NCI-H446 treated with DMSO at 0.1 percent for 48 hours (cell line): Measurements from ENCODE around the gene NDUFB2.
A peak's percentile ranks its signal among the peaks of the same experiment; 100 is the strongest.
"Not testable (repeated sequence)": the region's sequence is repeated elsewhere in the genome, so short reads cannot be mapped to it uniquely, and the experiment has no call there.

Experiments
- DNase-seq: peaks from one replicate; lab custom pipeline; 2025; lab: John Stamatoyannopoulos, UW

NDUFB2 gene

DNA sequence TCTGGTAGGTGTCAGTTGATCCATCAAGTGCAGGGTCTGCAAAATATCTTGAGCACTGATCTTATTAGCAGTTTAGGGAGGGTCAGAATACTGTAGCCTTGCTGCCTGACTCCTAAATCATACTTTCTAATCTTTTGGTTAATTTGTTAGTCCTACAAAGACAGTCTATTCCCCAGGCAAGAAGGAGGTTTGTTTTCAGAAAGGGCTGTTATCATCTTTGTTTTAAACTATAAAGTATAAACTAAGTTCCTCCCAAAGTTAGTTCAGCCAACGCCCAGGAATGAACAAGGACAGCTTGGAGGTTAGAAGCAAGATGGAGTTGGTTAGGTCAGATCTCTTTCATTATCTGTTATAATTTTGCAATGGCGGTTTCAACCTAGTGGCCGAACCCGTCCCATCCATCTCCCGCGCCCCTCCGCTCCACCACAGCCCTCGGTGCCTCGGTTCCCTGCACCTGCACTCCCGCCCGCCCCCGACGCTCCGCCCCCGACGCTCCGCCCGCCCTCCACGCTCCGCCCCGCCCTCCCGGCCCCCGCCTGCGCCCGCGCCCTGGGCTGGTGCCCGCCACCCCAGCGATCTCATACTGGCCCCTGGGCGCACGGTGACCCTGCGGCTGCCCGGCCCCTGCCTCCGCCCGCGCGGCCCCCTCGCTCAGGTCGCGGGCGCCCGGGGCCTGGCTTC is 24.0 kb upstream of the NDUFB2 start, which contains the start of gene ADCK2:
Gene ADCK2 (plus strand): TSS at position 564 of the 681 bp plus-strand sequence. CDS start 386 bp downstream, outside the sequence.
- peak; percentile 7 for DNase-seq

DNA sequence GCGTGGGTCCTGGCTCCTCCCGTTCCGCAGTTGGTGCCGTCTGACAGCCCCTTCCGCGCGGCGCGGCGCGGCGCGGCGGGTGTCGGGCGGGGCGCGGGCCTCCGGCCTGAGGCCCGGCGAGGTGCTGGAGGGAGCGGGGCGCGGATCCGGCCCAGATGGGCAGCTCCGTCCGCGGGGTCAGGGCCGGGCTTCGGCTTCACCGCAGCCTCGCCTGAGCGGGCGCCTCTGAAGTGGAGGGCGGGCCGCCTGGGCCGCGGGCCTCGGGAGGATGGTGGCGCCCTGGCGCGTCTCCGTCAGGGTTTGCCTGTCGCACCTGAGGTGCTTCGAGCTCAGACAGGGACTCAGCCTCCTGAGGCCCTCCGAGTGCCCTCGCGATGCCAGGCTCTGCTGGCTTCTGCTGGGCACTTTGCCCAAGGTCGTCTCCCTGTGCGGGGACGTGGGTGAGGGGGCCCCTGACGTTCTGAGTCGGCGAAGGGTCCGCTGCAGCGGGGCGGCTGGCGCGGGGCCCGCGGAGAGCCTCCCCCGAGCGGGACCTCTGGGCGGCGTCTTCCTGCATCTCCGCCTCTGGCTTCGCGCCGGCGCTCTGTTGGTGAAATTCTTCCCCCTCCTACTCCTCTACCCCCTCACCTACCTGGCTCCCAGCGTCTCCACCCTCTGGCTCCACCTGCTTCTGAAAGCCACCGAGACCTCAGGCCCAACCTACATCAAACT is 23.3 kb upstream of the NDUFB2 start:
- DNase-seq, result no peak

DNA sequence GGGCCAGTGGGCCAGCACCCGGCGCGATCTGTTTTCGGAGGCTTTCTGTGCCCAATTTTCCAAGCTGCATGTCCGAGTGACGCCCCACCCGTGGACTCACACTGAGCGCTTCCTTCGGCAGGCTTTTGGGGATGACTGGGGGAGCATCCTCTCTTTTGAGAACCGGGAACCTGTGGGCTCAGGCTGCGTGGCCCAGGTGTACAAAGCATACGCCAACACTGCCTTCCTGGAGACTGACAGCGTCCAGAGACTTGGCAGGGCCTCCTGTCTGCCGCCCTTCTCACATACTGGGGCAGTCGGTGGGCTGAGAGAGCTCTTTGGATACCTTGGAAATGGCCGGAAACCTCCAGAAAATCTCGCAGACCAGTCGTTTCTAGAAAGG is 22.7 kb upstream of the NDUFB2 start:
- no peak for DNase-seq

DNA sequence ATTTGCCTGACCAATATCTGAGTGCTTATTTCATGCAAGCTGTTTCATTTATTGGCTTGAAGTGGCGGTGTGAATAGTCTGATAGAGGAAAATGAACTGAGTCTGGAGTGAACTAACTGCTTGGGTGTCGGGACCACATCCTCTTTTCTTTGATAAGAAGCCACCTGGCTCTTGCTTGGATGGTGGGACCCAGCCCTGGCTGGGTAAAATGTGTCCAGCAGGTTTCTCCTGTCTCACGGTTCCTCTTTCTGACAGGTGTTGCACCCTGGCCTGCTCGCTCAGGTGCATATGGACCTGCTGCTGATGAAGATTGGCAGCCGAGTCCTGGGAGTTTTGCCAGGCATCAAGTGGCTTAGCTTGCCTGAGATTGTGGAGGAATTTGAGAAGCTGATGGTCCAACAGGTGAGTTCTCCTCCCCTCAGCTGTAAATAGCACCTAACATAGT is 22.1 kb upstream of the NDUFB2 start:
- no peak for DNase-seq

DNA sequence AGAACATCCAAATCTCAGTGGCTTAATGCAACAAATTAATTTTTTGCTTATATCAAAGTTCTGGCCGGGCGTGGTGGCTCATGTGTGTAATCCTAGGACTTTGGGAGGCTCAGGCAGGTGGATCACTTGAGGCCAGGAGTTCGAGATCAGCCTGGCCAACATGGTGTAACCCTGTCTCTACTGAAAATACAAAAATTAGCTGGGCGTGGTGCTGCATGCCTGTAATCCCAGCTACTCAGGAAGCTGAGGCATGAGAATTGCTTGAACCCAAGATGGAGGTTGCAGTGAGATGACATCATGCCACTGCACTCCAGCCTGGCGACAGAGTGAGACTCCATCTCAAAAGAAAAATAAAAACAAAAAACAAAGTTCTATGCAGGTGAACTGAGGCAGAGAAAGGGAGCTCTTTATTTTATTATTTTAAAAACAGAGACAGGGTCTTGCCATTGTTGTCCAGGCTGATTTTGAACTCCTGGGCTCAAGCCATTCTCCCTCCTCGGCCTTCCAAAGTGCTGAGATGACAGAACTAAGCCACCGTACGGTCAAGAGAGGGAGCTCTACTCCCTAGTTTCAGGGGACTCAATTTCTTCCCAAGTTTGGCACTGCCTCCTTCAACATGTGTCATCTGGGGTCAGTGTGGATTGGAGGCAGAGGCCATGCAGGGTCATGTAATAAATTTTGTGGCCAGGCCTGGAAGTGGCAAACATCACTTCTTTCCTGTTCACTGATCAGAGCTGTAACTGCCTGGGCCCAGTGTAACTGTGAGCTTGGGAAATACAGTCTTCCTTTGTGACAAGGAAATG is 21.4 kb upstream of the NDUFB2 start:
- DNase-seq, result peak; percentile 31

DNA sequence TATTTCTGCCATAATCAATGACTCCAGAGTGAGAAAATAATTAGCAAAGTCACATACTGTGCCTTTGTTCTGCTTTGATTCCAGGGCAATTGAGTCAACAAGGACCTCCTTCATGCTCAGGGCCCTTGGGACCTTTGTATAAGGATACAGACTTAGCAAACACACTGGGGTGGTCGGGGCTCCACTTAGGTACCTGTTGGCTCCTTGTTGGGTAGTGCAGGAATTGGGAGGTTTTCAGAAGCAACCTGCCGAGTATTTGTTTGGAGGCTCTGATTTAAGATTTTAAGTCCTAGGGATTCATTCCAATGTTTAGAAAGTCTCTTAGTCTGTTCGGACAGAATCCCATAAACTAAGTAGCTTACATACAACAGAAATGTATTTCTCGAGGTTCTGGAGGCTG is 20.8 kb upstream of the NDUFB2 start:
- DNase-seq, result no peak

DNA sequence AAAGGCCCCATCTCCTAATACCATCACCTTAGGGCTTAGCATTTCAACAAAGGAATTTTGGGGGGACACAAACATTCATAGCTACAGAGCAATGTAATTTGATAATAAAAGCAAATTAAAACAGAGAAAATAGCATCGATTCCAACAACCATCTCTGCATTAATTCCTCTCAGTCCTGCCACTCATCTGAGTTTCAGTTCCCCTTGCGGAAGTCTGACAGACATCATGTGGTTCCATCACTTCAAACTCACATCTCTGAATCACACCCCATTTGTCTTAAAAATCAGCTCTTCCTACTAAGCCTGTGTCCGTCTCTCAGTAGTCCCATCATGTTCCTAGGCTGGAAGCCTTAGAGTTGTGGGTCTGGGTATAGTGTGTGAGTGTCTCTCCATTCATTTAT is 20.2 kb upstream of the NDUFB2 start:
- DNase-seq, result no peak

DNA sequence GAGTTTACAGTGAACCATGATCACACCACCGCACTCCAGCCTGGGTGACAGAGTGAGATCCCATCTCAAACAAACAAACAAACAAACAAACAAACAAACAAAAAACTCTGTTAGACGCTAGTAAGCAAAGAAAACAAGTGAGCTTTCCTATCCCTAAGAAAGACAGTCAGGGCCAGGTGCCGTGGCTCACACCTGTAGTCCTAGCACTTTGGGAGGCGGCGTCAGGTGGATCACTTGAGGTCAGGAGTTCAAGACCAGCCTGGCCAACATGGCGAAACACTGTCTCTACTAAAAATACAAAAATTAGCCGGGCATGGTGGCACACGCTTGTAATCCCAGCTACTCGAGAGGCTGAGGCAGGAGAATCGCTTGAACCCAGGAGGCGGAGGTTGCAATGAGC is 19.6 kb upstream of the NDUFB2 start:
- not testable (repeated sequence) for DNase-seq

DNA sequence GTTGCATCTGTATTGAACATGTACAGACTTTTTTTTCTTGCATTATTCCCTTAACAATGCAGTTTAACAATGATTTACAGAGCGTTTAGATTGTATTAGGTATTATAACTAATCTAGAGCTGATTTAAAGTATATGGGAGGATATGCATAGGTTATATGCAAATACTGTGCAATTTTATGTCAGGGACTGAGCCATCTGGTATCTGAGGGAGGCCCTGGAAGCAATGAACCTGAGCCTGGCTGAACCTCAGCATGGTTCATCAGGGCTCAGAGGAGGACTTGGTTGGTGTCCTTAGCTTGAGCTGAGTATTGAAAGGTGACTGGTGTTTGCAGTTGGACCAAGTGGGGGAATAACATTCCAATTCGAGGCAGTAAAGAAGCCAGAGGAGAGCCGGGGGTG is 19.0 kb upstream of the NDUFB2 start:
- no peak for DNase-seq

DNA sequence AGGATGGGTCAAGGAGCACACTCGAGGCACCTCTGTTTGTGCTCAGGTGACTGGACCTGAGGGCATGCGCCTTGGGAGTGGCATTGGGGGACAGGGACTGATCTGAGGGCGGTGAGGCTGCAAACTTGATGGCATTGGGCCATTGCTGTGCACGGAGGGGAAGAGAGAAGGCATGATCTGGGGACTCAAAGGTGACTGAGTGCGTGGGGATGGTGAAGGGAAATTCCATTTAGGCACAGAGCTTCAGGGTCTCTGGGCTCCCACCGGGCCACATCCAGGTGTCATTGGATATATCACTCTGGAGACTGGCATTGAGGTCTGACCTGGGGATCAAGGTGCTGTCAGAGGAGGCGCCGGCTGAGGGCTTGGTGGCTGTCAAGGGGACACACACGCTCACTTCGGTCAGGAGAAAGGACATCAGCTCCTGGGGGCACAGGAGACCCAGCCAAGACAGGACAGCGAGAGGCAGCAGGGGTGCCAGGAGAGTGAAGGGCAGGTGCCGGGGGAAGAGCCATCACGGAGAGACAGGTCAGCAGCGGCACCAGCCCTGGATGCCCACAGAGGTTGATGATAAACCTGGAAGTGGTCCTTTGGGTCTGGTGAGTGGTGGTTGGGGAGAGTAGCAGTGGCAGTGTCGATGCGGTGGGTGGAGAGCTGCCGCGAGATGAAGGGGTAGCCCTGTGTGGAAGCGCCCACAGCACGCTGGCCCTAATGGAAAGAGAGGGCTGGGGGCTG is 18.3 kb upstream of the NDUFB2 start:
- no peak for DNase-seq

DNA sequence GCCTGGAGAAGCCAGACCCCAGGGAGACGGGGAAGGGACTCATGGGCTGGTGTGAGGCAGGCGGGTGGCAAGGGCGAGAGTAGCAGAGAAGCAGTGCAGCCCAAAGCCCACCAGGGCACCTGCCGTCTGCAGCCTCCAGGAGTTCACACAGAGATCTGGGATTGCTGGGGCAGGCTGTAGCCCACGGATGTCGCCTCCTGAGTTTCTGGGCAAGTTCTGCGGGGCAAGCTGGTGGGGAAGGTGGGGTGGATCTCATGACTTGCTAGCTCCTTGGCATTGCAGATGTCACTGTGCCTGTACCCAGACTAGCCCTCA is 17.7 kb upstream of the NDUFB2 start:
- DNase-seq, result no peak

DNA sequence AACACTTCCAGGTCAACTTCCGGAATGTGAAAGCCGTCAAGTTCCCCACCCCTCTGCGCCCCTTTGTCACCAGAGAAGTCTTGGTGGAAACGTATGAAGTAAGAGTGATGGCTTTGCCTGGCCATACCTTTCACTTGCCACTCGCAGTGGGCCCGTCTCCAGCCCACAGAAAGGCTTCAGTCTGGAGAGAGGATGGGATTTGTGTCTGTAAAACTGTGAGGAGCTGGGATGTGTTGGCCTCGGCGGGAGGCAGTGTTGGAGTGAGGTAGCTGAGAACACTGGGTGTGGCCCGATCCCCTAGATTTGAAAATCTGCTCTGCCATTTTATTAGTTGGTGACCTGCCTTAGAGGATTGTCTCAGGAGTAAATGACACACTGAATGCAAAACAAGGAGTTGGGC is 17.3 kb upstream of the NDUFB2 start:
- no peak for DNase-seq

DNA sequence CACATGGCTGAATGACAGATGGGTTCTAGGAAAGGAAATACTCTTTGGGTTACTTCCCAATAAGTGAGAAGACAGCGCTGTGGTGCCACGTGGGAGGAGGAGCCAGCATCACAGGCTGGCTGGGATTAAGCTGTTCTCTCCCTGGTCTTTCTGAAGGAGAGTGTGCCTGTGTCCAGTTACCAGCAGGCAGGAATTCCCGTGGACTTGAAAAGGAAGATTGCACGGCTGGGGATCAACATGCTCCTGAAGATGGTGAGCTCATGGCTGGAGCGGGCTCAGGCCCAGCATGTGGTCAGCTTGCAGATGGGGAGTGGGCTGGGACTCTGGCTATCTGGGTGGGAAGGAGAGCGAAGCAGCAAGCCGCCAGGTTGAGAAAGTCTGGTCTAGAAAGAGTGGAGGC is 15.6 kb upstream of the NDUFB2 start:
- DNase-seq, result no peak

DNA sequence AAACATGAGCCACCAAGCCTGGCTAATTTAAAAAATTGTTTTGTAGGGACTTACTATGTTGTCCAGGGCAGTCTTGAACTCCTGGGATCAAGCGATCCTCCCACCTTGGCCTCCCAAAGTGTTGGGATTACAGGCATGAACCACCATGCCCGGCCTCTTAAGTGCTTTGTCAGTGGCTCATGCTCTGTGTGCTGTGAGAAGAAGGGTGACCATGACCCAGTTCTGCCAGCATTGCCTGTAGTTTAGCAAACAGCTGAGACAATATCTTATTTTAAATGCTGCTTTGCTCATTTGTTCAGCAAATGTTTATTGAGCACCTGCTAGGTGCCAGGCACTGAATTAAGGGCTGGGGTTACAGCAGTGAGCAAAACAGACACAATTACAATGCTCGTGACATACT is 14.7 kb upstream of the NDUFB2 start:
- DNase-seq, result no peak

DNA sequence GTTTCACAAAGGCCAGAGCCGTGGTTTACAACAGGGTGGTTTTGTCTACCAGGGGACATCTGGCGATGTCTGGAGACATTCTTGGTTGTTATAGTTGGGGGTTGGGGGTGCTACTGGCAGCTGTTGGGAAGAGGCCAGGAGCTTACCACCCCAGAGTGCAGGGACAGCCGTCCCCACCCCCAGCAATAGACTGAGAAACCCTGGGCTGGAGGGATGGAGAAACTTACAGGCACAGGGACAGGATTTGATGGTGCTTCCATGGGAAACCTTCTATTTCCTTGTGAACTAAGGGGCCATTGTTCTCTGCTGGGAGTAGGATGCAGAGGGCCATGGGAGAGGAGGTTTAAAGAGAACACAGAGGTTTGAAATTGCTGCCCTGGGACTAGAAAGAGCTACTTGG is 12.9 kb upstream of the NDUFB2 start:
- no peak for DNase-seq

DNA sequence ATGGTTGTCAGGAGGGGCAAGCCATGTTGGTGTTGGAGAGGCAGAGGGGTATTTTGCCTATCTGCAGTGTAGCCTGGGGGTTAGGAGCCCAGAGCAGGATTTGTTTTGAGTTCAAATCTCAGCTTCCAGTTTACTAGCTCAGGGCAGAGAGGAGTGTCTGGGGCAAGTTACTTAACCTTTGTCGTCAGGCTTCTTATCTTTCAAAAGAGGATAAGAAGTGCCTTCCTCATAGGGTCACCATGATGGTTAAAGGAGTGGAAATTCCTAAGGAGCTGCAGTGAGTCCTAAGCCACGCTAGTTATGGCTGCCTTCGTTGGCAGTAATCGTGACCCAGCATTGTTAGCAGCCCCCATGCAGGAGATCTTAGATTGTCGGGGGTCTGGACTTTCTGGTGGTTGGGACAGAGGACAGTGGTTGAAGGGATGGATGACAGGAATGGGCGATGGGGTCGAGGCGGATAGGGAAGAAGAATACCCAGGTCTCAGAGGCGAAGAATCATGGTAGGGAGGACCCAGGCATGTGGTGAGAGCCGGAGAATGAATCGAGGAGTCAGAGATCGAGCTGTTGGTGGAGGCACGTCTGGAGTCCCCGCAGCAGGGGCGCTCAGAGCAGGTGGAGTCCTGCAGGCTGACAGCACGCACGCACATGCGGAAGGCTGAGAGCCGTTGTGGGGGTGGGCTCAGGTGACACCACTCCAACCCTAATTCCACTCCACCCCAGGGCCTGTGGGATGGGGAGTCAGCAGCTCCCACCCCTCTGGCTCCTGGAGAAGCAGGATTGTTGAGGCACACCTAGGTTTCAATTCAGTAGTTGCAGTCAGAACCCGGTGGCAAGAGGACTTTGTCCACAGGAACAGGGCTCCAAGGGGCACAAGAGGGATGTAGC is 12.2 kb upstream of the NDUFB2 start:
- no peak for DNase-seq

DNA sequence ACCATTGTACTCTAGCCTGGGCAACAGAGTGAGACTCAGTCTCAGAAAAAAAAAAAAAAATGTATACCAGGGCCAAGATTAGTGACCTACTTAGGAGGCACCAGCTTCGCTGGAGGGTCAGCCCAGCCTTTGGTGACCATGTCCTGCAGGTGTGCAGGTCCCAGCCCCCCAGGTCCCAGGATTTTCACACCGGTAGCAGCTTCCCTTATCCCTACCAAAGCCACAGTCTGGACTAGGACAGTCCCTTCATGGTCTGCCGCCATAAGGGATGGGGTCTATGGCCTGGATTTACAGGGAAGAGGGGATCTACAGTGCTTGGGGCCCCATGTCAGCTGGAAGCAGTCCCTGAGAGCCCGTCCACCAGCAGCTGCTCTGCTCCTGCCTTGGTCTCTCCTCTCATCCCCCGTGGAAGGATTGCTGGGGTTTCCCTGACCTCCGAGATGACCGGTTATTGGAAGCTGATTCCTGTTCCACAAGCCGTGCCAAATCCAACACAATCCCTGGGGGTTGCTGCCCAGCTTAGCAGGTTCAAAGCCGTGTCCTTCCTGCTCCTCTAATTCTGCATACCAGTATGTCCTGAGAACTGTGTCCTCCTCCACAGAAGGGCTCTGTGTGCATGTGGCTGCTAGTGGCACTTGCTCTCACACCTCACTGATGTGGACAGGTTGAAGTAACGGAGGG is 11.0 kb upstream of the NDUFB2 start:
- no peak for DNase-seq

DNA sequence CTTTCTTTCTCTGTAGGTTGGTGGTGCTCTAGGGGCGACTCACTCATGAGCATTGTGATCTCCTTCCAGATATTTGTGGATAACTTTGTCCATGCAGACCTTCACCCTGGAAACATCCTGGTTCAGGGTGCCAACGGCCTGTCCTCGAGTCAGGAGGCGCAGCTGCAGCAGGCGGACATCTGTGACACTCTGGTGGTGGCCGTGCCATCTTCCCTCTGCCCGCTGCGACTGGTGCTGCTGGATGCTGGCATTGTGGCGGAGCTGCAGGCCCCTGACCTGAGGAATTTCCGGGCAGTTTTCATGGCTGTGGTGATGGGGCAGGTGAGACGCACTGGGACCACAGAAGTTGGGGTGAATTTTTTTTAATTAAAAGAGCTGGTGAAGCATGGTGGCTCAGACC is 9.6 kb upstream of the NDUFB2 start:
- DNase-seq, result no peak

DNA sequence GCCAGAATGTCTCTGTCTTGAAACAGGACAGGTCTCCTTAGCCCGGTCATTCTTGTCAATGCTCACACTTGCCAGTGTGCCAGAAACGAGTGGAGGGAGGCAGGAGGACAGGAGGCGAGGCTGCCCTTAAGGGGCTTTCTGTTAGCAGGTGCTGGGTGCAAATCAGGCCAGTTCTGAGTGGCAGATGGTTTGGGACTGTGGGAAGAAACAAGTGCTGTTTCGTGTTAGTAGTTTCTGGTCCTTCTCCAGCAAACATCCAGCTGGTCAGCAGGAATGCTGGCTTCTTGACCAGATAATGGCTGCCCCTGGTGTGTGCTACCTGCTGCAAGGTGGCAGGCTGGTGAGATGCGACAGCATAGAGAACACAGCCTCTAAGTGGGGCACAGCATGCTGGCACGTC is 8.2 kb upstream of the NDUFB2 start:
- DNase-seq, result no peak

DNA sequence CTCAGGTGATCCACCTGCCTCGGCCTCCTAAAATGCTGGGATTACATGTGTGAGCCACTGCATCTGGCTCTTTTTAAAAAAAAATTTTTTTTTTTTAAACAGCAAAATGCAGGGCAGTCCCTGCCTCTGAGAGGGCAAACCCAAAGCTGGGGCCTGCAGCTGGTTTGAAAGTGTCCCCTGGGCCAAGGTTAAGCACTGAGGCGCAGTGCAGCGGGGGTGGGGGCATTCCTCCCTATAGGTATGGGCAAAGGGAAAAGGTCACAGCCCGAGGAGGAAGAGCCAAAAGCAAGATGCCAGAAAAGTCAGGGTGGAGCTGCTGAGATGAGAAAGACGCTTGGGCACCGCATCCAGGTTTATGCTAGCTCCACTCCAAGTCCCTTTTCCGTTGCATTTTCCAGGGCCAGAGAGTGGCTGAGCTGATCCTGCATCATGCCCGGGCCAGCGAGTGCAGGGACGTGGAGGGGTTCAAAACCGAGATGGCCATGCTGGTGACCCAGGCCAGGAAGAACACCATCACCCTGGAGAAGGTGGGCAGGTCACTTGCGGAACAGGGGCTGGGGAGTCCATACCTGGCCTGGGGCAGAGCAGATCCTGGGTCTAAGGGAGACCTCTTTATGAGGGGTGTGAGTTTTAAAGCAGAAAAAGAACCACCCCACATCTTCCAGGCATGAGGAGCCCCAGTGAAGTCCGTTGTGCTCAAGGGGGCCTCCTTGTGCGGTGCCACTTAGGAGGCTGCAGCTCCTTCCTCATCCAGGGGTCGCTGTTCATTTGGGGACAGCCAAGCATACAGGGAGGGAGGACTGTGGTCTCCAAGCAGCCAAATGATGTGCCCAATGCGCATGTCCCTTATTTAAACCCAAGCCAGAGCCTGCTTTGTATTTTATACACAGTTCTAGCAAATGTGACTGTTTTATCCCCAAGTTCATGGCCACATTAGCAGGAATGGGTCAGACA is 7.0 kb upstream of the NDUFB2 start:
- no peak for DNase-seq
